ENCODE data around the gene ADCK2. TPM values are rescaled to one million over a fixed set of nuclear protein-coding genes. Genes with fewer than 3 reads are reported as not detected.

ADCK2 gene
- polyA plus RNA-seq, 1 of the 3 experiments (the other 2 are of a cell fraction): 19.0 TPM

- POLR2A ChIA-PET: interaction anchor here (0.7 kb wide), 1 partner anchor 24 kb away, joined by 4 read pairs; no protein-coding TSS in a partner anchor
- Histone ChIP-seq H3K9ac (no peak overlapping the region), H4K20me1 (ENCODE audit: insufficient read depth) (no peaks in the 10 kb centered on the region), H3F3A (replicated peaks; ENCODE audit: insufficient read depth) (no peaks in the 10 kb centered on the region), H3K27ac (ENCODE audit: low read depth in 2 of 2, low read length in 1 of 2) (no peak overlapping the region), H3K36me3 (replicated peaks in 1 of 2; ENCODE audit: control insufficient read depth in 1 of 2, insufficient read depth in 2 of 2, low read length in 1 of 2) (no peaks in the 10 kb centered on the region), H3K9me3 (no peaks in the 10 kb centered on the region), H3K27me3 (ENCODE audit: insufficient read depth) (no peaks in the 10 kb centered on the region), H3K9me2 (no peaks in the 10 kb centered on the region), H3K4me3 (ENCODE audit: low read depth in 2 of 2, low read length in 1 of 2) (no peak overlapping the region), H3K79me2 (ENCODE audit: insufficient read depth) (no peaks in the 10 kb centered on the region; the same call in 1 of the 2 replicates), H3K4me2 (no peak overlapping the region), H3K4me1 (ENCODE audit: control insufficient read depth in 1 of 2, insufficient read depth in 2 of 2, low read depth in 1 of 2, low read length in 1 of 2) (peaks cover 0 to 24% of the 10 kb centered on the region in 2 experiments; a peak in 1 of 4 replicates), H2AFZ (ENCODE audit: low read depth) (no peak overlapping the region)
- 93% methylated on average over 3 of the region's 3 CpGs for WGBS (ENCODE audit: low lambda C conversion rate)
- TF ChIP-seq MXI1 (IDR thresholded peaks at IDR 0.05; ENCODE audit: low read depth, low read length): no peak
- TF ChIP-seq POLR2AphosphoS5 (IDR thresholded peaks at IDR 0.05; ENCODE audit: low read depth, low read length): no peak
- TF ChIP-seq TCF12 (IDR thresholded peaks at IDR 0.05): no peak
- TF ChIP-seq CHD2 (IDR thresholded peaks at IDR 0.05; ENCODE audit: low read length, partially characterized antibody): no peak
- TF ChIP-seq MAX (IDR thresholded peaks at IDR 0.05; ENCODE audit: low read depth): no peak
- TF ChIP-seq REST (IDR thresholded peaks at IDR 0.05; ENCODE audit: low read depth, low read length): no peak
- TF ChIP-seq ELF1 (IDR thresholded peaks at IDR 0.05): no peak
- DNase-seq: no peak
- CTCF ChIA-PET: interaction anchor here (0.7 to 20.3 kb wide), 4 partner anchors 10 to 159 kb away, joined by 3 to 433 read pairs (median 12); no protein-coding TSS in a partner anchor
Measured at GRCh38 chr7:140637400-140637799, 35.3 kb upstream of the ADCK2 start.

GRCh38 chr7:140638173-140638791, 34.5 kb upstream of the ADCK2 start:
- Histone ChIP-seq H3K4me1 (ENCODE audit: control insufficient read depth in 1 of 2, insufficient read depth in 2 of 2, low read depth in 1 of 2, low read length in 1 of 2) (peaks cover 0 to 24% of the 10 kb centered on the region in 2 experiments; a peak in 1 of 4 replicates), H3F3A (replicated peaks; ENCODE audit: insufficient read depth) (no peaks in the 10 kb centered on the region), H3K4me2 (no peak overlapping the region), H3K27me3 (ENCODE audit: insufficient read depth) (no peaks in the 10 kb centered on the region), H4K20me1 (ENCODE audit: insufficient read depth) (no peaks in the 10 kb centered on the region), H3K9me3 (no peaks in the 10 kb centered on the region), H2AFZ (ENCODE audit: low read depth) (no peak overlapping the region), H3K4me3 (ENCODE audit: low read depth in 2 of 2, low read length in 1 of 2) (no peak overlapping the region), H3K27ac (ENCODE audit: low read depth in 2 of 2, low read length in 1 of 2) (no peak overlapping the region), H3K79me2 (ENCODE audit: insufficient read depth) (no peaks in the 10 kb centered on the region; the same call in 1 of the 2 replicates), H3K9ac (no peak overlapping the region), H3K9me2 (no peaks in the 10 kb centered on the region), H3K36me3 (replicated peaks in 1 of 2; ENCODE audit: control insufficient read depth in 1 of 2, insufficient read depth in 2 of 2, low read length in 1 of 2) (no peaks in the 10 kb centered on the region)
- peak; percentile 16 for TF ChIP-seq CTCF (IDR thresholded peaks at IDR 0.05)
- no peak for TF ChIP-seq RAD21 (IDR thresholded peaks at IDR 0.05; ENCODE audit: low read length)
- TF ChIP-seq GATA2 (CRISPR knock-in tag; IDR thresholded peaks at IDR 0.05): no peak
- TF ChIP-seq EP300 (IDR thresholded peaks at IDR 0.05; ENCODE audit: borderline replicate concordance in 1 of 2, low read depth in 1 of 2, low read length in 1 of 2): no peak
- no peak for TF ChIP-seq FOSL2 (IDR thresholded peaks at IDR 0.05; ENCODE audit: borderline replicate concordance, low read depth)
- no peak for TF ChIP-seq FOXM1 (IDR thresholded peaks at IDR 0.05; ENCODE audit: low read depth)
- TF ChIP-seq MXI1 (IDR thresholded peaks at IDR 0.05; ENCODE audit: low read depth, low read length): no peak
- no peak for TF ChIP-seq REST (IDR thresholded peaks at IDR 0.05; ENCODE audit: low read depth, low read length)
- WGBS (ENCODE audit: low lambda C conversion rate): 95% methylated on average over 6 of the region's 6 CpGs
- no peak for DNase-seq
- ChIA-PET CTCF (interaction anchor here (0.7 to 20.3 kb wide), 5 partner anchors 11 to 160 kb away, joined by 3 to 433 read pairs (median 9); no protein-coding TSS in a partner anchor), POLR2A (interaction anchor here (0.7 kb wide), 1 partner anchor 24 kb away, joined by 4 read pairs; no protein-coding TSS in a partner anchor)

Measured in SK-N-SH (cell line).